ENCODE data around the gene RANBP17. TPM values are rescaled to one million over a fixed set of nuclear protein-coding genes. Genes with fewer than 3 reads are reported as not detected.

Gene RANBP17
- total and polyA plus RNA-seq, 8 donors: 3.5 to 11.3 (median 7.9) TPM

DNA sequence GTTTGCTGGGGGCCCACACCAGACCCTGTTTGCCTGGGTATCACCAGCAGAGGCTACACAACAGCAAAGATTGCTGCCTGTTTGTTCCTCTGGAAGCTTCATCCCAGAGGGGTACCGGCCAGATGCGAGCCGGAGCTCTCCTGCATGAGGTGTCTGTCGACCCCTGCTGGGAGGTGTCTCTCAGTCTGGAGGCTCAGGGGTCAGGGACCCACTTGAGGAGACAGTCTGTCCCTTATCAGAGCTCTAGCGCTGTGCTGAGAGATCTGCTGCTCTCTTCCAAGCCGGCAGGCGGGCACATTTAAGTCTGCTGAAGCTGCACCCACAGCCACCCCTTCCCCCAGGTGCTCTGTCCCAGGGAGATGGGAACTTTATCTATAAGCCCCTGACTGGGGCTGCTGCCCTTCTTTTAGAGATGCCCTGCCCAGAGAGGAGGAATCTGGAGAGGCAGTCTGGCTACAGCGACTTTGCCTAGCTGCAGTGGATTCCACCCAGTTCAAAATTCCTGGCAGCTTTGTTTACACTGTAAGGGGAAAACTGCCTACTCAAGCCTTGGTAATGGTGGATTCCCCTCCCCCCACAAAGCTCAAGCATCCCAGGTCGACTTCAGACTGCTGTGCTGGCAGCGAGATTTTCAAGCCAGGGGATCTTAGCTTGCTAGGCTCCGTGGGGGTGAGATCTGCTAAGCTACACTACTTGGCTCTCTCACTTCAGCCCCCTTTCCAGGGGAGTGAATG, 241.2 kb downstream of the RANBP17 start:
- Histone ChIP-seq H3K4me1 (no peaks in the 10 kb centered on the region), H3K27me3 (no peaks in the 10 kb centered on the region), H3K9me3 (no peaks in the 10 kb centered on the region), H3K27ac (no peak overlapping the region), H3K36me3 (no peaks in the 10 kb centered on the region), H3K4me3 (no peak overlapping the region)
- FAIRE-seq (no peak), DNase-seq (no peak), ATAC-seq (no peak)
- WGBS, 2 donors: 77 to 79% methylated on average over 11 of the region's 11 CpGs
- TF ChIP-seq, protein P1, sequence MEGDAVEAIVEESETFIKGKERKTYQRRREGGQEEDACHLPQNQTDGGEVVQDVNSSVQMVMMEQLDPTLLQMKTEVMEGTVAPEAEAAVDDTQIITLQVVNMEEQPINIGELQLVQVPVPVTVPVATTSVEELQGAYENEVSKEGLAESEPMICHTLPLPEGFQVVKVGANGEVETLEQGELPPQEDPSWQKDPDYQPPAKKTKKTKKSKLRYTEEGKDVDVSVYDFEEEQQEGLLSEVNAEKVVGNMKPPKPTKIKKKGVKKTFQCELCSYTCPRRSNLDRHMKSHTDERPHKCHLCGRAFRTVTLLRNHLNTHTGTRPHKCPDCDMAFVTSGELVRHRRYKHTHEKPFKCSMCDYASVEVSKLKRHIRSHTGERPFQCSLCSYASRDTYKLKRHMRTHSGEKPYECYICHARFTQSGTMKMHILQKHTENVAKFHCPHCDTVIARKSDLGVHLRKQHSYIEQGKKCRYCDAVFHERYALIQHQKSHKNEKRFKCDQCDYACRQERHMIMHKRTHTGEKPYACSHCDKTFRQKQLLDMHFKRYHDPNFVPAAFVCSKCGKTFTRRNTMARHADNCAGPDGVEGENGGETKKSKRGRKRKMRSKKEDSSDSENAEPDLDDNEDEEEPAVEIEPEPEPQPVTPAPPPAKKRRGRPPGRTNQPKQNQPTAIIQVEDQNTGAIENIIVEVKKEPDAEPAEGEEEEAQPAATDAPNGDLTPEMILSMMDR (IDR thresholded peaks at IDR 0.05): no peak
- intact Hi-C loops (cut with DNase I): no loop called here

DNA sequence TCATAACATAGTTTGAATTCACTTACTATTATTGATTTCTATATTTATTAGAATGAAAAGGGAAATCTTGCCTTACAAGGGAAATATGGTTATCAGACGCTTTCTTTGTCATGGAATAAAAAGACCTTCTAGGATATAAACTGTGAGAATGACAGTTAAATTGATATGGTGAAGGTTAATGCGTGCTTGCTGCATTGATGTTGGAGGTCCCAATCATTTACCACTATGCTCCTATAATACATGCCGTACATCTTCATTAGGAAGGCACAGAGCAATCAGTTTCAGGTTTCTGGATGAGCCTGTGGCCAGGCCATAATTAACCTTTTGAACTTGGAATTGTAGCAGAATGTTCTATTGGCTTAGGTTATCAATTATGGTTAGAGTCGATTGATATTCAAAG, 245.9 kb downstream of the RANBP17 start:
- TF ChIP-seq, protein P1 (IDR thresholded peaks at IDR 0.05): no peak

DNA sequence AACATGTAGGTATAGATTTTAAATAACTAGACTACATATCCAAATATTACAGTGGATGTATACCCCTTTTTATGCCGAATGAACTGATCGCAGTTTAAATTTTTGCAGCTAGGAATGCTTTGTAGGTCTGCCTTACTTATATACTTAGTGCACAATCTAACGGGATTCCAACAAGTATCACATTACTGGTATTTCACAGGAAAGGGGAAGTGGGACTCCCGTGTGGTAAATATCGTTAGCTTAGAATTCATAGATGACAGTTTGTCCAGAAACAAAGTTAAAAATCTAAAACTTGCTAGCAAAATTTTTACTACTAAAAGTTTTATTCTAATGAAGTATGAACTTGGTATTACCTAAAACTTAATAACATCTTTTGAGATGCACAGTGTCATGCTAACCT, 253.7 kb downstream of the RANBP17 start:
- DNase-seq: no peak
- no peak for FAIRE-seq
- intact Hi-C loops (cut with DNase I): no loop called here
- ATAC-seq: no peak
- Histone ChIP-seq H3K27me3 (no peaks in the 10 kb centered on the region), H3K4me1 (no peaks in the 10 kb centered on the region), H3K27ac (no peak overlapping the region), H3K36me3 (no peaks in the 10 kb centered on the region), H3K9me3 (no peaks in the 10 kb centered on the region), H3K4me3 (no peak overlapping the region)
- 92 to 93% methylated on average over 5 of the region's 5 CpGs for WGBS, 2 donors
- TF ChIP-seq, protein P1 (IDR thresholded peaks at IDR 0.05): no peak

More for the DNA sequence above, 245.9 kb downstream of the RANBP17 start:
- FAIRE-seq: no peak
- intact Hi-C loops (cut with DNase I): no loop called here
- Histone ChIP-seq H3K36me3 (no peaks in the 10 kb centered on the region), H3K27ac (no peak overlapping the region), H3K4me3 (no peak overlapping the region), H3K9me3 (no peaks in the 10 kb centered on the region), H3K4me1 (no peaks in the 10 kb centered on the region), H3K27me3 (no peaks in the 10 kb centered on the region)
- ATAC-seq: no peak
- DNase-seq: no peak
- WGBS, 2 donors: 84 to 87% methylated on average over 4 of the region's 4 CpGs

DNA sequence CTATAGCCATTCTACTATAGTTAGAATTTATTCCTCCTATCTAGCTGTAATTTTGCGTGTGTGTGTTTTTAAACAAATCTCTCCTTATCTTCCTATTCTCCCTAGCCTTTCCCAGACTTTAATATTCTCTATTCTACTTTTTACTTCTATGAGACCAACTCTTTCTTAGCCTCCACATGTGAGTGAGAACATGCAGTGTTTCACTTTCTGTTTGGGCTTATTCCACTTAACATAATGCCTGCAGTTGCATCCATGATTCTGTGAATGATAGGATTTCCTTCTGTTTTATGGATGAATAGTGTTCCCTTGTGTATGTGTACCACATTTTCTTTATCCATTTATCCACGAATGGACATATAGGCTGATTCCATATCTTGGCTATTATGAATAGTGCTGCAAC, 254.9 kb downstream of the RANBP17 start:
- no peak for DNase-seq
- FAIRE-seq: no peak
- ATAC-seq: no peak

More for the DNA sequence above, 254.9 kb downstream of the RANBP17 start:
- TF ChIP-seq, protein P1 (IDR thresholded peaks at IDR 0.05): no peak
- no peaks in the 10 kb centered on the region for H3K4me1 ChIP-seq
- no peak overlapping the region for H3K27ac ChIP-seq
- H3K4me3 ChIP-seq: no peak overlapping the region
- intact Hi-C loops (cut with DNase I): no loop called here
- H3K9me3 ChIP-seq: no peaks in the 10 kb centered on the region
- H3K27me3 ChIP-seq: no peaks in the 10 kb centered on the region
- H3K36me3 ChIP-seq: no peaks in the 10 kb centered on the region
- 87 to 93% methylated on average over 2 of the region's 2 CpGs for WGBS, 2 donors

Data from pancreas (tissue), 10 donors.